HepG2 (cell line): ENCODE results near the gene FUCA1. TPM values are rescaled to one million over a fixed set of nuclear protein-coding genes. Genes with fewer than 3 reads are reported as not detected.

ENCODE experiments used
- ATAC-seq: fragments of 200-7000 bp; cut with Tn5 transposase; 3 replicates; pipeline ENCODE4 v1.9.1; 2020; ENCODE audit warnings: mild to moderate bottlenecking, moderate library complexity
- BruUV-seq: library from RNA; stranded (reverse); fragments of 400-500 nt; replicated peaks from 2 replicates; lab custom pipeline; 2021; lab: Mats Ljungman, UMichigan
- CTCF ChIA-PET: fragments of 300-600 bp; formaldehyde crosslinking; extraction: SDS; loops from one replicate; lab custom pipeline; 2021; ENCODE audit warnings: low total read pairs, inconsistent platforms, low intra/inter-chr PET ratio; lab: Yijun Ruan, JAX
- POLR2A ChIA-PET: fragments of 350-600 bp; sonication (Branson Sonifier 250); formaldehyde crosslinking; loops from one replicate; lab custom pipeline; 2020; ENCODE audit warnings: antibody characterized with exemption, inconsistent platforms; lab: Yijun Ruan, JAX
- DNase-seq: peaks from one replicate; pipeline ENCODE4 v3.0.0-alpha.2; 2015; ENCODE audit warnings: low spot score
- FAIRE-seq: peaks from 3 replicates; lab custom pipeline; 2011; peaks lifted over from hg19 to GRCh38; lab: Jason Lieb, UNC
- H2AFZ ChIP-seq: one replicate; pipeline ENCODE4 v1.6.1; 2011; ENCODE audit warnings: low read length, inconsistent platforms
- H3K27ac ChIP-seq: fragments of 300-600 bp; 3 replicates; pipeline ENCODE4 v1.8.0; 2011; ENCODE audit warnings: mixed run types, mild to moderate bottlenecking, mixed read lengths, low read length, inconsistent platforms; ENCODE audit not compliant: insufficient read depth; ENCODE audit errors: extremely low read length
- H3K27me3 ChIP-seq, 2 experiments: fragments of 200-600 bp in 1 of 2; 2 replicates in 1 of 2; 3 replicates in 1 of 2; pipeline versions ENCODE4 v1.6.0 to v1.8.0; 2011; ENCODE audit warnings: low read length in 2 of 2, mild to moderate bottlenecking in 2 of 2, moderate library complexity in 2 of 2, inconsistent platforms in 1 of 2; ENCODE audit not compliant: insufficient read depth in 2 of 2, control insufficient read depth in 1 of 2
- H3K36me3 ChIP-seq, 2 experiments: fragments of 200-600 bp in 1 of 2; replicated peaks in 1 of 2; 2 replicates in 1 of 2; 3 replicates in 1 of 2; pipeline versions ENCODE4 v1.5.1 to v1.8.0; 2011; ENCODE audit warnings: low read length in 2 of 2, inconsistent platforms in 1 of 2; ENCODE audit not compliant: insufficient read depth in 2 of 2, control insufficient read depth in 1 of 2
- H3K4me1 ChIP-seq: 2 replicates; pipeline ENCODE4 v1.5.1; 2012; ENCODE audit warnings: low read length, inconsistent platforms; ENCODE audit not compliant: insufficient read depth
- H3K4me2 ChIP-seq: 2 replicates; pipeline ENCODE4 v1.6.0; 2011; ENCODE audit warnings: low read depth, low read length, inconsistent platforms
- H3K4me3 ChIP-seq, 3 experiments: fragments of 200-600 bp in 1 of 3; sonication (generic), shearing (Covaris generic) in 1 of 3; replicated peaks in 1 of 3; 2 replicates each; pipeline ENCODE4 v1.5.1; 2011 to 2016; ENCODE audit warnings: low read length in 3 of 3, inconsistent platforms in 2 of 3, low read depth in 2 of 3, mild to moderate bottlenecking in 2 of 3, control low read depth in 1 of 3, mixed read lengths in 1 of 3; ENCODE audit not compliant: insufficient read depth in 1 of 3
- H3K79me2 ChIP-seq: one replicate; pipeline ENCODE4 v1.6.1; 2011; ENCODE audit warnings: low read length, inconsistent platforms; ENCODE audit not compliant: insufficient read depth
- H3K9ac ChIP-seq: 2 replicates; pipeline ENCODE4 v1.6.0; 2011; ENCODE audit warnings: mild to moderate bottlenecking, low read depth, low read length, inconsistent platforms; ENCODE audit not compliant: insufficient read depth
- H3K9me3 ChIP-seq: 2 replicates; pipeline ENCODE4 v1.5.1; 2012; ENCODE audit warnings: mild to moderate bottlenecking, low read length
- H4K20me1 ChIP-seq: 2 replicates; pipeline ENCODE4 v1.6.0; 2011; ENCODE audit warnings: inconsistent platforms, mild to moderate bottlenecking, low read length, moderate library complexity; ENCODE audit not compliant: insufficient read depth
- ATAD3A ChIP-seq: sonication (generic); formaldehyde crosslinking; IDR thresholded peaks from 2 replicates; pipeline ENCODE4 v1.4.0; 2020; ENCODE audit warnings: missing genetic modification reagents
- ATF7-NPFF ChIP-seq: sonication (generic); formaldehyde crosslinking; IDR thresholded peaks from 2 replicates; pipeline ENCODE4 v1.8.1; 2023; ENCODE audit warnings: mild to moderate bottlenecking, low read depth, missing genetic modification reagents, moderate library complexity
- HMGXB3 ChIP-seq: sonication (generic); formaldehyde crosslinking; IDR thresholded peaks from 2 replicates; pipeline ENCODE4 v1.4.0; 2020; ENCODE audit warnings: missing genetic modification reagents, borderline replicate concordance
- MXD3 ChIP-seq: IDR thresholded peaks from 2 replicates; pipeline ENCODE4 v1.6.1; 2016; ENCODE audit warnings: mild to moderate bottlenecking, missing biosample characterization, missing genetic modification reagents
- NFE2L2 ChIP-seq: fragments of 150-350 bp; IDR thresholded peaks from 2 replicates; pipeline ENCODE4 v1.6.1; 2014; ENCODE audit warnings: low read length
- NKX3-1 ChIP-seq: sonication (generic); formaldehyde crosslinking; IDR thresholded peaks from 2 replicates; pipeline ENCODE4 v1.5.0; 2020; ENCODE audit warnings: missing genetic modification reagents
- ZGPAT ChIP-seq: IDR thresholded peaks from 2 replicates; pipeline ENCODE4 v1.6.1; 2016; ENCODE audit warnings: mild to moderate bottlenecking
- ZNF24 ChIP-seq: fragments of 450-650 bp; IDR thresholded peaks from 2 replicates; pipeline ENCODE4 v1.6.1; 2017; ENCODE audit warnings: antibody characterized with exemption, mild to moderate bottlenecking
- ZNF362 ChIP-seq: sonication (generic); formaldehyde crosslinking; IDR thresholded peaks from 2 replicates; pipeline ENCODE4 v1.4.0; 2020; ENCODE audit warnings: missing genetic modification reagents, mild to moderate bottlenecking, borderline replicate concordance
- WGBS: methylation state at CpG from one replicate; pipeline ENCODE4 v1.1.6; 2017; ENCODE audit warnings: low lambda C conversion rate; 5-methylcytosine and 5-hydroxymethylcytosine counted together
- in situ Hi-C: cut with HindIII; loops from 2 replicates; pipeline ENCODE4 v1.10.0; 2017; ENCODE audit warnings: low pct_unique_long_range_greater_than_20kb; ENCODE audit not compliant: extremely low pct_ligation_motif_present
- intact Hi-C: fragments of 100-400 bp; cut with micrococcal nuclease; formaldehyde crosslinking; loops from one replicate; pipeline ENCODE4 v1.10.0; 2022; ENCODE audit not compliant: unreplicated experiment
- polyA plus RNA-seq, 8 experiments: library from polyadenylated mRNA; depleted of rRNA in 3 of 8; stranded (reverse) in 7 of 8; unstranded in 1 of 8; fragments of >200 nt; fragmentation: Illumina TruSeq in 4 of 8; extraction: Trizol in 4 of 8; gene quantifications; 2 replicates each; pipeline versions ENCODE4 v1.2.1 to v1.2.3, GENCODE V29; 2011 to 2016; ENCODE audit warnings: low read depth in 4 of 8, missing spikeins in 1 of 8, mixed read lengths in 1 of 8; ENCODE audit not compliant: insufficient read depth in 1 of 8
- total RNA-seq, 5 experiments: library from RNA; depleted of rRNA; stranded (reverse); fragments of >200 nt; fragmentation: Illumina TruSeq; extraction: Trizol; gene quantifications; 2 replicates each; pipeline ENCODE4 v1.2.3, GENCODE V29; 2016; ENCODE audit warnings: low read depth in 1 of 5
- TF ChIP-seq, protein P1 (sequence below): sonication (generic); formaldehyde crosslinking; IDR thresholded peaks from 2 replicates; pipeline ENCODE4 v1.5.0; 2020; ENCODE audit warnings: mild to moderate bottlenecking, missing genetic modification reagents

Gene FUCA1
- total and polyA plus RNA-seq, 2 of the 13 experiments (the other 11 are each of a cell fraction or from before 2014, with no cell fraction given) = 32.7 to 33.6 TPM

DNA sequence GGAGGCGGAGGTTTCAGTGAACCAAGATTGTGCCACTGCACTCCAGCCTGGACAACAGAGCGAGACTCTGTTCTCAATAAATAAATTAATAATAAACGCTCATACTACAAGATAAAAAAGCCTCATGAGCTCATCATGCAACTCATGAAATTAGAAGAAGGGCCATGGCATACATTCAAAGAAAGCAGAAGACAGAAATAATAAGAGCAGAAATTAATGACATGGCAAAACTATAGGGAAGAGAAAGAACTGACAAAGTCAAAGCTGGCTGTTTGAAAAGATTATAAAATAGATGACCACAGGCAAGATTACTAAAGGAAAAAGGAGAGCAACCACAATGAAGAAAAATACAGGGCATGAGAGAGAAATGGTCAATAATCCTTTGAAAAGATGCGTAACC, 14.7 kb upstream of the FUCA1 start:
- H3K36me3 ChIP-seq = no peaks in the 10 kb centered on the region
- FAIRE-seq (no peak), ATAC-seq (no peak), DNase-seq (no peak)
- BruUV-seq = no TSS peak
- CTCF ChIA-PET = no interaction called here
- POLR2A ChIA-PET = no interaction called here
- H3K4me2 ChIP-seq = no peak overlapping the region
- TF ChIP-seq ZNF362 (no peak), ATAD3A (CRISPR knock-in tag) (no peak), HMGXB3 (CRISPR knock-in tag) (no peak), ATF7-NPFF (no peak), ZGPAT (no peak), MXD3 (CRISPR knock-in tag) (no peak), NKX3-1 (CRISPR knock-in tag) (no peak), ZNF24 (no peak), NFE2L2 (no peak)
- TF ChIP-seq, protein P1, sequence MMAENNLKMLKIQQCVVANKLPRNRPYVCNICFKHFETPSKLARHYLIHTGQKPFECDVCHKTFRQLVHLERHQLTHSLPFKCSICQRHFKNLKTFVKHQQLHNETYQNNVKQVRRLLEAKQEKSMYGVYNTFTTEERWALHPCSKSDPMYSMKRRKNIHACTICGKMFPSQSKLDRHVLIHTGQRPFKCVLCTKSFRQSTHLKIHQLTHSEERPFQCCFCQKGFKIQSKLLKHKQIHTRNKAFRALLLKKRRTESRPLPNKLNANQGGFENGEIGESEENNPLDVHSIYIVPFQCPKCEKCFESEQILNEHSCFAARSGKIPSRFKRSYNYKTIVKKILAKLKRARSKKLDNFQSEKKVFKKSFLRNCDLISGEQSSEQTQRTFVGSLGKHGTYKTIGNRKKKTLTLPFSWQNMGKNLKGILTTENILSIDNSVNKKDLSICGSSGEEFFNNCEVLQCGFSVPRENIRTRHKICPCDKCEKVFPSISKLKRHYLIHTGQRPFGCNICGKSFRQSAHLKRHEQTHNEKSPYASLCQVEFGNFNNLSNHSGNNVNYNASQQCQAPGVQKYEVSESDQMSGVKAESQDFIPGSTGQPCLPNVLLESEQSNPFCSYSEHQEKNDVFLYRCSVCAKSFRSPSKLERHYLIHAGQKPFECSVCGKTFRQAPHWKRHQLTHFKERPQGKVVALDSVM (CRISPR knock-in tag) = no peak
- no peaks in the 10 kb centered on the region for H4K20me1 ChIP-seq
- H3K9me3 ChIP-seq = peaks cover 24% of the 10 kb centered on the region
- no peaks in the 10 kb centered on the region for H3K4me1 ChIP-seq
- H3K79me2 ChIP-seq = no peaks in the 10 kb centered on the region
- intact Hi-C loops (no loop called here), in situ Hi-C loops (no loop called here)
- H2AFZ ChIP-seq = no peak overlapping the region
- H3K4me3 ChIP-seq = no peak overlapping the region
- no peak overlapping the region for H3K27ac ChIP-seq
- H3K9ac ChIP-seq = no peak overlapping the region
- 65% methylated on average over 4 of the region's 4 CpGs for WGBS
- peaks cover 1 to 5% of the 10 kb centered on the region in 2 experiments; a peak in 2 of 5 replicates for H3K27me3 ChIP-seq
